SJSA1 (cell line): ENCODE measurements around the gene ZNF467. TPM values are rescaled to one million over a fixed set of nuclear protein-coding genes. Genes with fewer than 3 reads are reported as not detected.

Source experiments
- DNase-seq, 2 experiments: peaks; one replicate each; pipeline ENCODE4 v3.0.0-alpha.2; 2015 to 2020; ENCODE audit warnings: low spot score in 2 of 2, low read depth in 1 of 2
- H3K27ac ChIP-seq: fragments of 250-450 bp; sonication (Bioruptor Pico); 2 replicates; pipeline ENCODE4 v1.5.1; 2020; ENCODE audit warnings: mild to moderate bottlenecking, moderate library complexity
- H3K27me3 ChIP-seq: fragments of 250-450 bp; sonication (Bioruptor Pico); replicated peaks from 2 replicates; pipeline ENCODE4 v1.5.1; 2020; ENCODE audit warnings: mild to moderate bottlenecking, moderate library complexity
- H3K36me3 ChIP-seq: fragments of 250-450 bp; sonication (Bioruptor Pico); 2 replicates; pipeline ENCODE4 v1.5.1; 2020; ENCODE audit warnings: mild to moderate bottlenecking
- H3K4me1 ChIP-seq: fragments of 250-450 bp; sonication (Bioruptor Pico); replicated peaks from 2 replicates; pipeline ENCODE4 v1.6.1; 2021; ENCODE audit warnings: mild to moderate bottlenecking
- H3K4me3 ChIP-seq: fragments of 250-450 bp; sonication (Bioruptor Pico); 2 replicates; pipeline ENCODE4 v1.5.1; 2020; ENCODE audit warnings: mild to moderate bottlenecking
- H3K9me3 ChIP-seq: fragments of 250-450 bp; sonication (Bioruptor Pico); replicated peaks from 2 replicates; pipeline ENCODE4 v1.5.1; 2020; ENCODE audit warnings: mild to moderate bottlenecking
- total RNA-seq: library from RNA; depleted of rRNA; stranded (reverse); fragments of >200 nt; shearing (Covaris generic); gene quantifications from 2 replicates; pipeline ENCODE4 v1.2.3, GENCODE V29; 2014

The ZNF467 gene
- total RNA-seq, 1 experiment from 2014 or later, result not detected

- H3K36me3 ChIP-seq, result no peaks in the 10 kb centered on the region
- no peak overlapping the region for H3K4me3 ChIP-seq
- H3K27me3 ChIP-seq, result peaks cover 70% of the 10 kb centered on the region
- H3K4me1 ChIP-seq, result peaks cover 3% of the 10 kb centered on the region; the same call in 1 of the 2 replicates
- H3K9me3 ChIP-seq, result no peaks in the 10 kb centered on the region
- H3K27ac ChIP-seq, result no peak overlapping the region
- DNase-seq, result no peak
Measured at GRCh38 chr7:149777551-149778326, 4.4 kb upstream of the ZNF467 start.

GRCh38 chr7:149776848-149777407 lies 3.5 kb upstream of the ZNF467 start:
- H3K27ac ChIP-seq, result no peak overlapping the region

GRCh38 chr7:149776289-149776688 lies 2.9 kb upstream of the ZNF467 start:
- H3K36me3 ChIP-seq, result no peaks in the 10 kb centered on the region
- H3K9me3 ChIP-seq, result no peaks in the 10 kb centered on the region
- no peak overlapping the region for H3K4me3 ChIP-seq
- no peak overlapping the region for H3K27ac ChIP-seq
- peaks cover 3% of the 10 kb centered on the region; the same call in 1 of the 2 replicates for H3K4me1 ChIP-seq
- no peak for DNase-seq
- peaks cover 66% of the 10 kb centered on the region for H3K27me3 ChIP-seq

More at GRCh38 chr7:149776848-149777407, 3.5 kb upstream of the ZNF467 start:
- Histone ChIP-seq H3K9me3 (no peaks in the 10 kb centered on the region), H3K4me3 (no peak overlapping the region), H3K27me3 (peaks cover 73% of the 10 kb centered on the region), H3K4me1 (peaks cover 3% of the 10 kb centered on the region; the same call in 1 of the 2 replicates), H3K36me3 (no peaks in the 10 kb centered on the region)
- DNase-seq, result no peak

GRCh38 chr7:149775176-149775556 lies 1.8 kb upstream of the ZNF467 start:
- H3K36me3 ChIP-seq, result no peaks in the 10 kb centered on the region
- H3K27me3 ChIP-seq, result peaks cover 64% of the 10 kb centered on the region
- H3K4me1 ChIP-seq, result peaks cover 3% of the 10 kb centered on the region; the same call in 1 of the 2 replicates
- no peak overlapping the region for H3K27ac ChIP-seq
- H3K4me3 ChIP-seq, result no peak overlapping the region
- no peak for DNase-seq
- H3K9me3 ChIP-seq, result no peaks in the 10 kb centered on the region

GRCh38 chr7:149774237-149775175 lies 1.1 kb upstream of the ZNF467 start:
- Histone ChIP-seq H3K4me3 (no peak overlapping the region), H3K36me3 (no peaks in the 10 kb centered on the region), H3K27me3 (peaks cover 60% of the 10 kb centered on the region), H3K27ac (no peak overlapping the region), H3K9me3 (no peaks in the 10 kb centered on the region), H3K4me1 (peaks cover 3% of the 10 kb centered on the region; the same call in 1 of the 2 replicates)
- DNase-seq, result no peak

GRCh38 chr7:149772956-149773434 lies 393 bp downstream of the ZNF467 start:
- Histone ChIP-seq H3K4me3 (no peak overlapping the region), H3K9me3 (no peaks in the 10 kb centered on the region)
- DNase-seq, result no peak

GRCh38 chr7:149772241-149772955 lies 990 bp downstream of the ZNF467 start:
- Histone ChIP-seq H3K36me3 (no peaks in the 10 kb centered on the region), H3K4me1 (peaks cover 3% of the 10 kb centered on the region; the same call in 1 of the 2 replicates), H3K27me3 (peaks cover 56% of the 10 kb centered on the region), H3K9me3 (no peaks in the 10 kb centered on the region), H3K4me3 (no peak overlapping the region), H3K27ac (no peak overlapping the region)
- no peak for DNase-seq

More at GRCh38 chr7:149772956-149773434, 393 bp downstream of the ZNF467 start:
- Histone ChIP-seq H3K27me3 (peaks cover 56% of the 10 kb centered on the region), H3K27ac (no peak overlapping the region), H3K4me1 (peaks cover 3% of the 10 kb centered on the region; the same call in 1 of the 2 replicates), H3K36me3 (no peaks in the 10 kb centered on the region)

- H3K4me1 ChIP-seq, result peaks cover 3% of the 10 kb centered on the region; the same call in 1 of the 2 replicates
- peak; percentile 55 to 73 for DNase-seq
- peaks cover 57% of the 10 kb centered on the region for H3K27me3 ChIP-seq
- H3K9me3 ChIP-seq, result no peaks in the 10 kb centered on the region
- H3K27ac ChIP-seq, result no peak overlapping the region
- peak overlapping the region; percentile 34 for H3K4me3 ChIP-seq
- H3K36me3 ChIP-seq, result no peaks in the 10 kb centered on the region
Measured at GRCh38 chr7:149771720-149772240, 1.6 kb downstream of the ZNF467 start.

GRCh38 chr7:149770728-149771636 lies 2.4 kb downstream of the ZNF467 start:
- H3K36me3 ChIP-seq, result no peaks in the 10 kb centered on the region
- peaks cover 58% of the 10 kb centered on the region for H3K27me3 ChIP-seq
- H3K9me3 ChIP-seq, result no peaks in the 10 kb centered on the region
- DNase-seq, result no peak
- H3K27ac ChIP-seq, result no peak overlapping the region
- H3K4me1 ChIP-seq, result peaks cover 3% of the 10 kb centered on the region; the same call in 1 of the 2 replicates
- no peak overlapping the region; the same call in 1 of the 2 replicates for H3K4me3 ChIP-seq

GRCh38 chr7:149769915-149770314 lies 3.5 kb downstream of the ZNF467 start:
- H3K4me1 ChIP-seq, result peaks cover 3% of the 10 kb centered on the region; the same call in 1 of the 2 replicates
- no peak for DNase-seq
- H3K36me3 ChIP-seq, result no peaks in the 10 kb centered on the region
- peaks cover 59% of the 10 kb centered on the region for H3K27me3 ChIP-seq
- H3K27ac ChIP-seq, result no peak overlapping the region
- no peaks in the 10 kb centered on the region; the same call in 1 of the 2 replicates for H3K9me3 ChIP-seq
- H3K4me3 ChIP-seq, result no peak overlapping the region

GRCh38 chr7:149768931-149769330 lies 4.5 kb downstream of the ZNF467 start:
- no peaks in the 10 kb centered on the region for H3K36me3 ChIP-seq
- DNase-seq, result no peak
- no peak overlapping the region for H3K27ac ChIP-seq
- peaks cover 59% of the 10 kb centered on the region for H3K27me3 ChIP-seq
- peaks cover 3% of the 10 kb centered on the region; the same call in 1 of the 2 replicates for H3K4me1 ChIP-seq
- peaks cover 2% of the 10 kb centered on the region for H3K9me3 ChIP-seq
- no peak overlapping the region for H3K4me3 ChIP-seq

- Histone ChIP-seq H3K27me3 (peaks cover 64% of the 10 kb centered on the region), H3K9me3 (peaks cover 2% of the 10 kb centered on the region), H3K4me1 (no peaks in the 10 kb centered on the region), H3K27ac (no peak overlapping the region), H3K36me3 (no peaks in the 10 kb centered on the region), H3K4me3 (no peak overlapping the region)
- no peak for DNase-seq
Measured at GRCh38 chr7:149767068-149767467, 6.3 kb downstream of the ZNF467 start.
